A549 (cell line): ENCODE results near the gene DCAF8. TPM values are rescaled to one million over a fixed set of nuclear protein-coding genes. Genes with fewer than 3 reads are reported as not detected.

ENCODE experiments used
- ATAC-seq, 2 experiments: fragments of 200-7000 bp in 1 of 2; fragments of >200 bp in 1 of 2; cut with Nextera tagmentation in 1 of 2; cut with Tn5 transposase in 1 of 2; 3 replicates each; pipeline versions ENCODE4 v1.8.0 to v1.9.1; 2018 to 2020; ENCODE audit warnings: mild to moderate bottlenecking in 1 of 2, moderate library complexity in 1 of 2
- CTCF ChIA-PET: fragments of 300-600 bp; sonication (Branson Sonifier 250); formaldehyde crosslinking; extraction: SDS; loops from one replicate; lab custom pipeline; 2021; ENCODE audit warnings: antibody characterized with exemption, inconsistent platforms; lab: Yijun Ruan, JAX
- POLR2A ChIA-PET: fragments of 350-600 bp; formaldehyde crosslinking; extraction: SDS; loops from one replicate; lab custom pipeline; 2021; ENCODE audit warnings: antibody characterized with exemption, inconsistent platforms; lab: Yijun Ruan, JAX
- DNase-seq, 2 experiments: peaks; one replicate each; pipeline versions ENCODE4 v3.0.0 to v3.0.0-alpha.2; 2011 to 2016; ENCODE audit warnings: low read depth in 1 of 2, low spot score in 1 of 2
- FAIRE-seq: peaks from 2 replicates; lab custom pipeline; 2011; peaks lifted over from hg19 to GRCh38; lab: Jason Lieb, UNC
- H3K27ac ChIP-seq, 2 experiments: fragments of >200 bp; sonication (Bioruptor Twin); formaldehyde crosslinking; 3 replicates each; pipeline ENCODE4 v1.5.1; 2016 to 2017
- H3K4me1 ChIP-seq: fragments of >200 bp; sonication (Bioruptor Twin); formaldehyde crosslinking; 3 replicates; pipeline ENCODE4 v1.6.1; 2016
- H3K4me2 ChIP-seq: fragments of >200 bp; sonication (Bioruptor Twin); formaldehyde crosslinking; 3 replicates; pipeline ENCODE4 v1.6.1; 2016
- H3K4me3 ChIP-seq: fragments of >200 bp; sonication (Bioruptor Twin); formaldehyde crosslinking; 3 replicates; pipeline ENCODE4 v1.5.1; 2016
- H3K9me3 ChIP-seq: fragments of >200 bp; sonication (Bioruptor Twin); formaldehyde crosslinking; 3 replicates; pipeline ENCODE4 v1.6.1; 2016
- CBX2 ChIP-seq: fragments of 200-600 bp; sonication (generic); IDR thresholded peaks from 2 replicates; pipeline ENCODE4 v1.6.1; 2016; ENCODE audit warnings: low read depth, mild to moderate bottlenecking, borderline replicate concordance
- CEBPB ChIP-seq, 2 experiments: fragments of >200 bp in 1 of 2; sonication (Bioruptor Twin) in 1 of 2; formaldehyde crosslinking in 1 of 2; IDR thresholded peaks; 2 replicates each; pipeline ENCODE4 v1.6.1; 2012 to 2016
- EHF ChIP-seq: fragments of 250-450 bp; sonication (Bioruptor Pico); IDR thresholded peaks from 2 replicates; pipeline ENCODE4 v1.5.0; 2020; ENCODE audit warnings: mild to moderate bottlenecking
- EHMT2 ChIP-seq: fragments of 200-600 bp; sonication (generic); IDR thresholded peaks from 2 replicates; pipeline ENCODE4 v1.6.1; 2016; ENCODE audit warnings: antibody characterized with exemption, low read depth, mild to moderate bottlenecking, moderate library complexity
- FOSB ChIP-seq: fragments of 250-450 bp; sonication (Bioruptor Pico); IDR thresholded peaks from 2 replicates; pipeline ENCODE4 v1.5.0; 2020; ENCODE audit warnings: mild to moderate bottlenecking, moderate library complexity
- FOSL2 ChIP-seq, 2 experiments: fragments of 450-650 bp in 1 of 2; fragments of >200 bp in 1 of 2; sonication (Bioruptor Twin) in 1 of 2; formaldehyde crosslinking; IDR thresholded peaks; 2 replicates each; pipeline versions ENCODE4 v1.5.0 to v1.6.1; 2016 to 2020; ENCODE audit warnings: mild to moderate bottlenecking in 1 of 2, moderate library complexity in 1 of 2
- HDAC2 ChIP-seq: fragments of 200-600 bp; sonication (generic); IDR thresholded peaks from 2 replicates; pipeline ENCODE4 v1.6.1; 2016
- HOXA7 ChIP-seq: fragments of 250-450 bp; sonication (Bioruptor Pico); IDR thresholded peaks from 2 replicates; pipeline ENCODE4 v1.5.0; 2020; ENCODE audit warnings: mild to moderate bottlenecking, moderate library complexity
- HOXB13 ChIP-seq: fragments of 250-450 bp; sonication (Bioruptor Pico); IDR thresholded peaks from 2 replicates; pipeline ENCODE4 v1.5.0; 2020; ENCODE audit warnings: low read depth, mild to moderate bottlenecking, moderate library complexity
- JUN ChIP-seq, 2 experiments: fragments of >200 bp; sonication (Bioruptor Twin); formaldehyde crosslinking; IDR thresholded peaks; 2 replicates in 1 of 2; 3 replicates in 1 of 2; pipeline ENCODE4 v1.6.1; 2016 to 2017
- KDM1A ChIP-seq: fragments of 200-600 bp; sonication (generic); IDR thresholded peaks from 2 replicates; pipeline ENCODE4 v1.6.1; 2016; ENCODE audit warnings: low read depth, mild to moderate bottlenecking
- MAFK ChIP-seq: fragments of 450-650 bp; IDR thresholded peaks from 2 replicates; pipeline ENCODE4 v1.6.1; 2014; ENCODE audit not compliant: partially characterized antibody
- NFE2L2 ChIP-seq: fragments of 150-350 bp; conservative IDR thresholded peaks from 2 replicates; pipeline ENCODE4 v1.6.1; 2014; ENCODE audit warnings: low read length
- NPAS2 ChIP-seq: fragments of 250-450 bp; sonication (Bioruptor Pico); IDR thresholded peaks from 2 replicates; pipeline ENCODE4 v1.8.0; 2022; ENCODE audit warnings: mild to moderate bottlenecking, moderate library complexity, borderline replicate concordance
- RAD21 ChIP-seq, 2 experiments: fragments of >200 bp in 1 of 2; sonication (Bioruptor Twin) in 1 of 2; formaldehyde crosslinking in 1 of 2; IDR thresholded peaks in 1 of 2; conservative IDR thresholded peaks in 1 of 2; 2 replicates in 1 of 2; 3 replicates in 1 of 2; pipeline ENCODE4 v1.6.1; 2012 to 2018; ENCODE audit warnings: inconsistent platforms in 1 of 2
- RNF2 ChIP-seq: fragments of 200-600 bp; sonication (generic); IDR thresholded peaks from 2 replicates; pipeline ENCODE4 v1.6.1; 2016; ENCODE audit warnings: low read depth, mild to moderate bottlenecking, antibody characterized with exemption, moderate library complexity, borderline replicate concordance
- SMC3 ChIP-seq: fragments of >200 bp; sonication (Bioruptor Twin); formaldehyde crosslinking; IDR thresholded peaks from 3 replicates; pipeline ENCODE4 v1.6.1; 2018; ENCODE audit warnings: inconsistent platforms
- SREBF2 ChIP-seq: fragments of 450-650 bp; IDR thresholded peaks from 2 replicates; pipeline ENCODE4 v1.6.1; 2014; ENCODE audit warnings: mild to moderate bottlenecking, moderate library complexity
- TFCP2L1 ChIP-seq: fragments of 250-450 bp; sonication (Bioruptor Pico); IDR thresholded peaks from 2 replicates; pipeline ENCODE4 v1.5.0; 2021; ENCODE audit warnings: mild to moderate bottlenecking
- TP53 ChIP-seq: fragments of 250-450 bp; sonication (Bioruptor Pico); IDR thresholded peaks from 2 replicates; pipeline ENCODE4 v1.5.0; 2021; ENCODE audit warnings: mild to moderate bottlenecking, moderate library complexity
- ZC3H11A ChIP-seq: fragments of 450-650 bp; IDR thresholded peaks from 2 replicates; pipeline ENCODE4 v1.6.1; 2014; ENCODE audit warnings: antibody characterized with exemption, mild to moderate bottlenecking
- ZNF302 ChIP-seq: fragments of 250-450 bp; sonication (Bioruptor Pico); IDR thresholded peaks from 2 replicates; pipeline ENCODE4 v1.9.0; 2021; ENCODE audit warnings: inconsistent platforms, mild to moderate bottlenecking, moderate library complexity
- WGBS: methylation state at CpG from one replicate; pipeline ENCODE4 v1.1.6; 2017; ENCODE audit errors: missing lambda C conversion rate; 5-methylcytosine and 5-hydroxymethylcytosine counted together
- polyA plus RNA-seq, 4 experiments: library from polyadenylated mRNA; depleted of rRNA in 3 of 4; stranded (reverse); fragments of >200 nt; fragmentation: RNase III in 1 of 4; extraction: RNeasy Plus Mini Kit Qiagen cat#74134 plus additional on column Dnase treatment in 1 of 4; gene quantifications; 2 replicates in 3 of 4; 3 replicates in 1 of 4; pipeline ENCODE4 v1.2.3, GENCODE V29; 2011 to 2017
- TF ChIP-seq, protein P1 (sequence below): IDR thresholded peaks from 2 replicates; pipeline ENCODE4 v1.6.1; 2012
- TF ChIP-seq, protein P2 (sequence below): fragments of >200 bp; sonication (Bioruptor Twin); formaldehyde crosslinking; IDR thresholded peaks from 3 replicates; pipeline ENCODE4 v1.5.1; 2016
- TF ChIP-seq, protein P3 (sequence below): fragments of >200 bp; sonication (Bioruptor Twin); formaldehyde crosslinking; IDR thresholded peaks from 3 replicates; pipeline ENCODE4 v1.6.1; 2016
- TF ChIP-seq, protein P4 (sequence below): IDR thresholded peaks from 2 replicates; pipeline ENCODE4 v1.6.1; 2012; ENCODE audit warnings: low read depth, borderline replicate concordance

DCAF8 gene
- polyA plus RNA-seq, 2 of the 4 experiments (the other 2 are of a cell fraction), result 69.8 to 113 TPM

DNA sequence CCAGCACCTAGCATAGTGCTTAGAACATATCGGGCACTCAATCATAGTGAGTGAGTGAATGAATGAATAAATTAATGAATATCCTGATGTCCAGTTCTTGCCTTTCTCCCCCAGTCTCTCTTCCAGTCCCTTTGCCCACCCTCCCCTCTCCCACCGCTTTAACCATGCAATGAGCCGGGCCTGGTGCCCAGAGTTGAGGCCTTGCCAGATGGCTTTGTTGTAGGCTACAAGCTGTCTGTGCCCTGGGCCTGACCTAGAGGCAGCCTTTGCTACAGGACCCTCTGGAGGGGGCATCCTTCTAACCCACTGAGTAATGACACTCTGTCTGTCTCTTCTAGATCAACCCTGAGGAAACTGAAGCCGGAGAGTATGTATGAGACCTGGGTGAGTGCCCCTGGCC lies 65.1 kb downstream of the DCAF8 start:
- no peaks in the 10 kb centered on the region for H3K9me3 ChIP-seq
- WGBS, result 92% methylated on average over 4 of the region's 4 CpGs
- no peak overlapping the region for H3K4me2 ChIP-seq
- ChIA-PET POLR2A (no interaction called here), CTCF (interaction anchor here (1.2 to 5.2 kb wide), 5 partner anchors 12 to 96 kb away, joined by 3 to 29 read pairs (median 18); no protein-coding TSS in a partner anchor)
- no peak for FAIRE-seq
- no peak for ATAC-seq
- DNase-seq, result no peak
- no peak overlapping the region for H3K4me3 ChIP-seq
- TF ChIP-seq KDM1A, result no peak
- TF ChIP-seq MAFK, result no peak
- TF ChIP-seq, protein P1, sequence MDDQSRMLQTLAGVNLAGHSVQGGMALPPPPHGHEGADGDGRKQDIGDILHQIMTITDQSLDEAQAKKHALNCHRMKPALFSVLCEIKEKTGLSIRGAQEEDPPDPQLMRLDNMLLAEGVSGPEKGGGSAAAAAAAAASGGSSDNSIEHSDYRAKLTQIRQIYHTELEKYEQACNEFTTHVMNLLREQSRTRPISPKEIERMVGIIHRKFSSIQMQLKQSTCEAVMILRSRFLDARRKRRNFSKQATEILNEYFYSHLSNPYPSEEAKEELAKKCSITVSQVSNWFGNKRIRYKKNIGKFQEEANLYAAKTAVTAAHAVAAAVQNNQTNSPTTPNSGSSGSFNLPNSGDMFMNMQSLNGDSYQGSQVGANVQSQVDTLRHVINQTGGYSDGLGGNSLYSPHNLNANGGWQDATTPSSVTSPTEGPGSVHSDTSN, result no peak
- TF ChIP-seq TP53 (CRISPR knock-in tag), result no peak
- TF ChIP-seq SMC3, result no peak
- TF ChIP-seq, protein P2, sequence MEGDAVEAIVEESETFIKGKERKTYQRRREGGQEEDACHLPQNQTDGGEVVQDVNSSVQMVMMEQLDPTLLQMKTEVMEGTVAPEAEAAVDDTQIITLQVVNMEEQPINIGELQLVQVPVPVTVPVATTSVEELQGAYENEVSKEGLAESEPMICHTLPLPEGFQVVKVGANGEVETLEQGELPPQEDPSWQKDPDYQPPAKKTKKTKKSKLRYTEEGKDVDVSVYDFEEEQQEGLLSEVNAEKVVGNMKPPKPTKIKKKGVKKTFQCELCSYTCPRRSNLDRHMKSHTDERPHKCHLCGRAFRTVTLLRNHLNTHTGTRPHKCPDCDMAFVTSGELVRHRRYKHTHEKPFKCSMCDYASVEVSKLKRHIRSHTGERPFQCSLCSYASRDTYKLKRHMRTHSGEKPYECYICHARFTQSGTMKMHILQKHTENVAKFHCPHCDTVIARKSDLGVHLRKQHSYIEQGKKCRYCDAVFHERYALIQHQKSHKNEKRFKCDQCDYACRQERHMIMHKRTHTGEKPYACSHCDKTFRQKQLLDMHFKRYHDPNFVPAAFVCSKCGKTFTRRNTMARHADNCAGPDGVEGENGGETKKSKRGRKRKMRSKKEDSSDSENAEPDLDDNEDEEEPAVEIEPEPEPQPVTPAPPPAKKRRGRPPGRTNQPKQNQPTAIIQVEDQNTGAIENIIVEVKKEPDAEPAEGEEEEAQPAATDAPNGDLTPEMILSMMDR, result no peak
- TF ChIP-seq NPAS2 (CRISPR knock-in tag), result no peak
- TF ChIP-seq RNF2, result no peak
- TF ChIP-seq JUN (IDR thresholded peaks at IDR 0.05), result no peak
- no peak overlapping the region for H3K27ac ChIP-seq
- H3K4me1 ChIP-seq, result peaks cover 8% of the 10 kb centered on the region

DNA sequence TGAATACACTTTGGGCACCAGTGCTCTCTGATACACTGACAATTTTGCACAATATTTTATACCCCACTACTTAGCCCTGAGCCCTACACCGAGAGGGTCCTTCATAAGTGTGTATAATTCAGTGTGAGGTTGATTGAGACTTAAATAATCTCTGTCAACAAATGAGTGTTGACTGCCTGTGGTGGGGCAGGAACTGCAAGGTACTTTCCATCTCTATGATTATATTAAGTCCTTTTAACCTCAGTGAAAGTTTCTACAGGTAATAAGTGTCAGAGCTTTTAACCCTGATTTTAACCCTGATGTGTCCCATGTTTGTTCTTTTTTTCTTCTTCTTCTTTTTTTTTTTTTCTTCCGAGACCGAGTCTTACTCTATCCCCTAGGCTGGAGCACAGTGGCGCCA lies 66.2 kb downstream of the DCAF8 start:
- DNase-seq (no peak), FAIRE-seq (no peak)
- H3K27ac ChIP-seq, result no peak overlapping the region
- H3K4me1 ChIP-seq, result peaks cover 8% of the 10 kb centered on the region
- H3K4me3 ChIP-seq, result no peak overlapping the region
- no peaks in the 10 kb centered on the region for H3K9me3 ChIP-seq
- TF ChIP-seq JUN (IDR thresholded peaks at IDR 0.05) (no peak), HOXA7 (no peak), HOXB13 (CRISPR knock-in tag) (no peak), NPAS2 (CRISPR knock-in tag) (no peak), ZC3H11A (no peak), TP53 (CRISPR knock-in tag) (no peak), RAD21 (conservative IDR thresholded peaks at IDR 0.05 in 1 of 2, IDR thresholded peaks at IDR 0.05 in 1 of 2) (no peak), NFE2L2 (no peak)
- TF ChIP-seq, protein P3, sequence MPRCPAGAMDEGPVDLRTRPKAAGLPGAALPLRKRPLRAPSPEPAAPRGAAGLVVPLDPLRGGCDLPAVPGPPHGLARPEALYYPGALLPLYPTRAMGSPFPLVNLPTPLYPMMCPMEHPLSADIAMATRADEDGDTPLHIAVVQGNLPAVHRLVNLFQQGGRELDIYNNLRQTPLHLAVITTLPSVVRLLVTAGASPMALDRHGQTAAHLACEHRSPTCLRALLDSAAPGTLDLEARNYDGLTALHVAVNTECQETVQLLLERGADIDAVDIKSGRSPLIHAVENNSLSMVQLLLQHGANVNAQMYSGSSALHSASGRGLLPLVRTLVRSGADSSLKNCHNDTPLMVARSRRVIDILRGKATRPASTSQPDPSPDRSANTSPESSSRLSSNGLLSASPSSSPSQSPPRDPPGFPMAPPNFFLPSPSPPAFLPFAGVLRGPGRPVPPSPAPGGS, result no peak
- TF ChIP-seq, all 56 proteins: peak for 0
- no peak overlapping the region for H3K4me2 ChIP-seq
- ChIA-PET POLR2A (no interaction called here), CTCF (interaction anchor here (0.5 to 3.3 kb wide), 9 partner anchors 10 to 190 kb away, joined by 3 to 29 read pairs (median 4); no protein-coding TSS in a partner anchor)
- no peak for ATAC-seq
- 82% methylated on average over 4 of the region's 4 CpGs for WGBS

DNA sequence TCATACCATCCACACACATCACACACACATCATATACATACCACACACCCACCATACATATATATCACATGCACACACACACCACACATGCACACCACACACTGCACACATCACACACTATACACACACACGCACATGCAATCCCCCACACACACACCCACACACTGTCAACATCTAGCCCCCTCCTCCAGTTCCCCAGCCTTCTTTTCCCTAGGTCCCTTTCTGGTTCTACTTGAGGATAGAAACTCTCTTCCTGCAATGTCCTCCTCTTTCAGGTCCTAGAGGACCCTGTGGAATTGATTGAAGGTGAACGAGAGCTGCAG lies 67.7 kb downstream of the DCAF8 start:
- TF ChIP-seq NFE2L2, result no peak
- TF ChIP-seq, protein P4, sequence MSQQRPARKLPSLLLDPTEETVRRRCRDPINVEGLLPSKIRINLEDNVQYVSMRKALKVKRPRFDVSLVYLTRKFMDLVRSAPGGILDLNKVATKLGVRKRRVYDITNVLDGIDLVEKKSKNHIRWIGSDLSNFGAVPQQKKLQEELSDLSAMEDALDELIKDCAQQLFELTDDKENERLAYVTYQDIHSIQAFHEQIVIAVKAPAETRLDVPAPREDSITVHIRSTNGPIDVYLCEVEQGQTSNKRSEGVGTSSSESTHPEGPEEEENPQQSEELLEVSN, result no peak
- TF ChIP-seq MAFK, result no peak
- no peak for TF ChIP-seq TP53 (CRISPR knock-in tag)
- TF ChIP-seq CEBPB (IDR thresholded peaks at IDR 0.05), result no peak
- no peak for TF ChIP-seq ZNF302
- no peak for TF ChIP-seq RAD21 (conservative IDR thresholded peaks at IDR 0.05 in 1 of 2, IDR thresholded peaks at IDR 0.05 in 1 of 2)
- TF ChIP-seq NPAS2 (CRISPR knock-in tag), result no peak
- no peak for TF ChIP-seq FOSL2 (IDR thresholded peaks at IDR 0.05)
- no peak for TF ChIP-seq FOSL2 (CRISPR knock-in tag; IDR thresholded peaks at IDR 0.05)
- no peak for TF ChIP-seq FOSB (CRISPR knock-in tag)
- no peak for TF ChIP-seq JUN (IDR thresholded peaks at IDR 0.05)
- no peak for TF ChIP-seq SMC3
- TF ChIP-seq EHMT2, result no peak
- no peak for TF ChIP-seq CBX2
- TF ChIP-seq SREBF2, result no peak
- no peak for TF ChIP-seq HDAC2
- TF ChIP-seq EHF (CRISPR knock-in tag), result no peak
- no peak for TF ChIP-seq TFCP2L1
- ATAC-seq (no peak), DNase-seq (no peak), FAIRE-seq (no peak)
- POLR2A ChIA-PET, result no interaction called here
- H3K4me1 ChIP-seq, result peaks cover 13% of the 10 kb centered on the region
- H3K27ac ChIP-seq, result no peak overlapping the region
- H3K9me3 ChIP-seq, result no peaks in the 10 kb centered on the region
- no peak overlapping the region for H3K4me3 ChIP-seq
- H3K4me2 ChIP-seq, result no peak overlapping the region
- WGBS, result 60% methylated on average over 2 of the region's 2 CpGs
- CTCF ChIA-PET, result interaction anchor here (1.6 to 2.6 kb wide), 4 partner anchors 58 to 187 kb away, joined by 4 to 22 read pairs (median 10); no protein-coding TSS in a partner anchor
